H9 (cell line): ENCODE measurements around the gene PLSCR5. TPM values are rescaled to one million over a fixed set of nuclear protein-coding genes. Genes with fewer than 3 reads are reported as not detected.

Experiments
- DNase-seq: peaks from one replicate; pipeline ENCODE4 v3.0.0-alpha.2; 2017
- H2AFZ ChIP-seq: one replicate; pipeline ENCODE4 v1.6.1; 2013; ENCODE audit warnings: mild to moderate bottlenecking, low read length, control low read depth, moderate library complexity
- H2AK5ac ChIP-seq: 2 replicates; pipeline ENCODE4 v1.6.1; 2013; ENCODE audit warnings: low read length, control low read depth, mixed read lengths; ENCODE audit not compliant: insufficient read length
- H2BK120ac ChIP-seq: one replicate; pipeline ENCODE4 v1.6.1; 2013; ENCODE audit warnings: low read depth, mild to moderate bottlenecking, low read length, control low read depth, inconsistent platforms; ENCODE audit not compliant: poor library complexity, severe bottlenecking
- H2BK12ac ChIP-seq: 2 replicates; pipeline ENCODE4 v1.6.1; 2013; ENCODE audit warnings: low read length, control low read depth, mixed read lengths, low read depth; ENCODE audit not compliant: insufficient read length
- H2BK15ac ChIP-seq: 2 replicates; pipeline ENCODE4 v1.6.1; 2013; ENCODE audit warnings: low read depth, low read length, control low read depth
- H2BK20ac ChIP-seq: one replicate; pipeline ENCODE4 v1.6.1; 2013; ENCODE audit warnings: low read depth, mild to moderate bottlenecking, low read length, control low read depth, inconsistent platforms; ENCODE audit not compliant: poor library complexity, severe bottlenecking
- H2BK5ac ChIP-seq: 2 replicates; pipeline ENCODE4 v1.6.1; 2013; ENCODE audit warnings: low read length, control low read depth, mixed read lengths; ENCODE audit not compliant: insufficient read length
- H3K14ac ChIP-seq: 2 replicates; pipeline ENCODE4 v1.6.1; 2013; ENCODE audit warnings: low read length, control low read depth; ENCODE audit not compliant: insufficient read depth
- H3K18ac ChIP-seq: 2 replicates; pipeline ENCODE4 v1.6.1; 2013; ENCODE audit warnings: low read depth, mild to moderate bottlenecking, mixed read lengths, low read length, control low read depth; ENCODE audit not compliant: insufficient read length
- H3K23ac ChIP-seq: 2 replicates; pipeline ENCODE4 v1.6.1; 2013; ENCODE audit warnings: low read length, control low read depth, mixed read lengths, low read depth; ENCODE audit not compliant: insufficient read length
- H3K23me2 ChIP-seq: 2 replicates; pipeline ENCODE4 v1.6.1; 2013; ENCODE audit warnings: low read depth, mild to moderate bottlenecking, mixed read lengths, low read length, control low read depth; ENCODE audit not compliant: insufficient read length, poor library complexity, severe bottlenecking
- H3K27ac ChIP-seq: 2 replicates; pipeline ENCODE4 v1.5.1; 2013; ENCODE audit warnings: low read length, control low read depth, mixed read lengths, low read depth; ENCODE audit not compliant: insufficient read length
- H3K27me3 ChIP-seq: 2 replicates; pipeline ENCODE4 v1.6.1; 2013; ENCODE audit warnings: low read length, control low read depth, inconsistent platforms; ENCODE audit not compliant: insufficient read depth
- H3K4ac ChIP-seq: 2 replicates; pipeline ENCODE4 v1.6.1; 2013; ENCODE audit warnings: low read depth, mild to moderate bottlenecking, control low read depth, inconsistent platforms, low read length, moderate library complexity
- H3K4me1 ChIP-seq: 2 replicates; pipeline ENCODE4 v1.6.1; 2013; ENCODE audit warnings: low read length, control low read depth, inconsistent platforms; ENCODE audit not compliant: insufficient read depth
- H3K4me2 ChIP-seq: 2 replicates; pipeline ENCODE4 v1.6.1; 2013; ENCODE audit warnings: low read length, control low read depth, mixed read lengths; ENCODE audit not compliant: insufficient read length, insufficient read depth
- H3K56ac ChIP-seq: 2 replicates; pipeline ENCODE4 v1.6.1; 2013; ENCODE audit warnings: low read depth, mild to moderate bottlenecking, mixed read lengths, low read length, control low read depth; ENCODE audit not compliant: insufficient read length
- H3K79me1 ChIP-seq: 2 replicates; pipeline ENCODE4 v1.6.1; 2013; ENCODE audit warnings: low read depth, mild to moderate bottlenecking, moderate library complexity, low read length, control low read depth, inconsistent platforms; ENCODE audit not compliant: insufficient read depth, poor library complexity, severe bottlenecking
- H3K79me2 ChIP-seq: 2 replicates; pipeline ENCODE4 v1.6.1; 2013; ENCODE audit warnings: low read length, control low read depth, inconsistent platforms; ENCODE audit not compliant: insufficient read depth
- H3K9ac ChIP-seq: 2 replicates; pipeline ENCODE4 v1.6.1; 2013; ENCODE audit warnings: low read length, control low read depth, mixed read lengths; ENCODE audit not compliant: insufficient read length; ENCODE audit errors: extremely low read depth
- H3K9me3 ChIP-seq: one replicate; pipeline ENCODE4 v1.6.1; 2013; ENCODE audit warnings: low read depth, low read length, inconsistent platforms; ENCODE audit not compliant: control insufficient read depth
- H3T11ph ChIP-seq: one replicate; pipeline ENCODE4 v1.6.1; 2013; ENCODE audit warnings: mild to moderate bottlenecking, low read length, control low read depth, inconsistent platforms
- H4K20me1 ChIP-seq: one replicate; pipeline ENCODE4 v1.6.1; 2013; ENCODE audit not compliant: control insufficient read depth, insufficient read length, insufficient read depth
- H4K5ac ChIP-seq: 2 replicates; pipeline ENCODE4 v1.6.1; 2013; ENCODE audit warnings: low read depth, mild to moderate bottlenecking, mixed read lengths, low read length, control low read depth; ENCODE audit not compliant: insufficient read length
- H4K8ac ChIP-seq: replicated peaks from 2 replicates; pipeline ENCODE4 v1.6.1; 2013; ENCODE audit warnings: low read length, control low read depth, mixed read lengths, low read depth; ENCODE audit not compliant: insufficient read length
- H4K91ac ChIP-seq: 2 replicates; pipeline ENCODE4 v1.6.1; 2013; ENCODE audit warnings: low read depth, mild to moderate bottlenecking, moderate library complexity, mixed read lengths, low read length, control low read depth; ENCODE audit not compliant: insufficient read length
- H3K27ac Mint-ChIP-seq, 3 experiments: 2 replicates in 2 of 3; 3 replicates in 1 of 3; pipeline ENCODE4 v1.8.0; 2020 to 2021; ENCODE audit warnings: mixed read lengths in 3 of 3, mild to moderate bottlenecking in 1 of 3, moderate library complexity in 1 of 3
- H3K27me3 Mint-ChIP-seq: 2 replicates; pipeline ENCODE4 v1.8.0; 2021; ENCODE audit warnings: low read depth, mild to moderate bottlenecking, moderate library complexity, mixed read lengths
- H3K36me3 Mint-ChIP-seq, 3 experiments: 2 replicates in 2 of 3; 3 replicates in 1 of 3; pipeline ENCODE4 v1.8.0; 2020 to 2021; ENCODE audit warnings: low read depth in 3 of 3, mixed read lengths in 3 of 3; ENCODE audit not compliant: insufficient read depth in 1 of 3
- H3K4me1 Mint-ChIP-seq, 2 experiments: 2 replicates each; pipeline ENCODE4 v1.8.0; 2020; ENCODE audit warnings: mixed read lengths in 2 of 2
- H3K4me3 Mint-ChIP-seq, 2 experiments: 2 replicates in 1 of 2; 3 replicates in 1 of 2; pipeline ENCODE4 v1.8.0; 2020 to 2021; ENCODE audit warnings: mild to moderate bottlenecking in 2 of 2, mixed read lengths in 2 of 2, moderate library complexity in 1 of 2
- H3K9me3 Mint-ChIP-seq, 2 experiments: 2 replicates in 1 of 2; 3 replicates in 1 of 2; pipeline ENCODE4 v1.8.0; 2020; ENCODE audit warnings: mild to moderate bottlenecking in 2 of 2, mixed read lengths in 2 of 2, moderate library complexity in 1 of 2
- WGBS: extraction: QIAGEN DNeasy Blood & Tissue Kit; methylation state at CpG from one replicate; pipeline ENCODE4 v1.1.7; 2013; ENCODE audit warnings: missing lambda C conversion rate, low lambda C conversion rate, mixed read lengths; ENCODE audit not compliant: insufficient read length; ENCODE audit errors: extremely low coverage; 5-methylcytosine and 5-hydroxymethylcytosine counted together
- total RNA-seq: library from RNA; stranded (reverse); gene quantifications from 2 replicates; pipeline ENCODE4 v1.2.1, GENCODE V29; 2021
- TF ChIP-seq, protein P1 (sequence below): fragments of 200-600 bp; sonication (generic); conservative IDR thresholded peaks from 3 replicates; pipeline ENCODE4 v1.8.0; 2021; ENCODE audit warnings: antibody characterized with exemption, mild to moderate bottlenecking

PLSCR5 gene
- total RNA-seq, 1 experiment from 2014 or later, result not detected

GRCh38 chr3:146581080-146581601 lies 24.0 kb downstream of the PLSCR5 start:
- no peaks in the 10 kb centered on the region for H3K23me2 ChIP-seq
- TF ChIP-seq, protein P1, sequence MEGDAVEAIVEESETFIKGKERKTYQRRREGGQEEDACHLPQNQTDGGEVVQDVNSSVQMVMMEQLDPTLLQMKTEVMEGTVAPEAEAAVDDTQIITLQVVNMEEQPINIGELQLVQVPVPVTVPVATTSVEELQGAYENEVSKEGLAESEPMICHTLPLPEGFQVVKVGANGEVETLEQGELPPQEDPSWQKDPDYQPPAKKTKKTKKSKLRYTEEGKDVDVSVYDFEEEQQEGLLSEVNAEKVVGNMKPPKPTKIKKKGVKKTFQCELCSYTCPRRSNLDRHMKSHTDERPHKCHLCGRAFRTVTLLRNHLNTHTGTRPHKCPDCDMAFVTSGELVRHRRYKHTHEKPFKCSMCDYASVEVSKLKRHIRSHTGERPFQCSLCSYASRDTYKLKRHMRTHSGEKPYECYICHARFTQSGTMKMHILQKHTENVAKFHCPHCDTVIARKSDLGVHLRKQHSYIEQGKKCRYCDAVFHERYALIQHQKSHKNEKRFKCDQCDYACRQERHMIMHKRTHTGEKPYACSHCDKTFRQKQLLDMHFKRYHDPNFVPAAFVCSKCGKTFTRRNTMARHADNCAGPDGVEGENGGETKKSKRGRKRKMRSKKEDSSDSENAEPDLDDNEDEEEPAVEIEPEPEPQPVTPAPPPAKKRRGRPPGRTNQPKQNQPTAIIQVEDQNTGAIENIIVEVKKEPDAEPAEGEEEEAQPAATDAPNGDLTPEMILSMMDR, result no peak
- Mint-ChIP-seq H3K27ac (peak overlapping the region in 1 of 3 experiments; percentile 32; a peak in 2 of 7 replicates), H3K4me1 (peaks cover 23 to 36% of the 10 kb centered on the region in 2 experiments), H3K36me3 (peaks cover 18 to 26% (median 26%) of the 10 kb centered on the region in 3 experiments), H3K4me3 (no peak overlapping the region), H3K9me3 (peaks cover 18 to 24% of the 10 kb centered on the region in 2 experiments), H3K27me3 (no peaks in the 10 kb centered on the region; the same call in 1 of the 2 replicates)
- DNase-seq, result no peak
- H2BK15ac ChIP-seq, result no peak overlapping the region
- H3K14ac ChIP-seq, result no peak overlapping the region
- no peak overlapping the region for H2AFZ ChIP-seq
- no peak overlapping the region for H2BK5ac ChIP-seq
- no peak overlapping the region for H2BK120ac ChIP-seq
- no peak overlapping the region for H3K9ac ChIP-seq
- H4K91ac ChIP-seq, result no peak overlapping the region
- H4K8ac ChIP-seq, result no peak overlapping the region
- no peak overlapping the region for H3K4ac ChIP-seq
- H3K4me1 ChIP-seq, result no peaks in the 10 kb centered on the region
- H2BK20ac ChIP-seq, result no peak overlapping the region
- H3K27ac ChIP-seq, result no peak overlapping the region
- H3K23ac ChIP-seq, result no peak overlapping the region
- H3K9me3 ChIP-seq, result peaks cover 16% of the 10 kb centered on the region
- H3K4me2 ChIP-seq, result no peak overlapping the region
- H2BK12ac ChIP-seq, result no peak overlapping the region
- H3K79me1 ChIP-seq, result no peaks in the 10 kb centered on the region
- no peak overlapping the region for H4K5ac ChIP-seq
- no peaks in the 10 kb centered on the region for H3K79me2 ChIP-seq
- H4K20me1 ChIP-seq, result no peaks in the 10 kb centered on the region
- H3T11ph ChIP-seq, result no peak overlapping the region
- no CpG with 5 or more reads among the region's 1 CpG for WGBS
- H3K27me3 ChIP-seq, result no peaks in the 10 kb centered on the region
- H2AK5ac ChIP-seq, result no peak overlapping the region
- no peak overlapping the region for H3K18ac ChIP-seq
- H3K56ac ChIP-seq, result no peak overlapping the region
